Femur (tissue), 1 donor: ENCODE results near the gene ARHGAP22.

ENCODE experiments used
- DNase-seq: peaks from one replicate; pipeline ENCODE4 v3.0.0-alpha.2; 2017

Gene ARHGAP22

DNA sequence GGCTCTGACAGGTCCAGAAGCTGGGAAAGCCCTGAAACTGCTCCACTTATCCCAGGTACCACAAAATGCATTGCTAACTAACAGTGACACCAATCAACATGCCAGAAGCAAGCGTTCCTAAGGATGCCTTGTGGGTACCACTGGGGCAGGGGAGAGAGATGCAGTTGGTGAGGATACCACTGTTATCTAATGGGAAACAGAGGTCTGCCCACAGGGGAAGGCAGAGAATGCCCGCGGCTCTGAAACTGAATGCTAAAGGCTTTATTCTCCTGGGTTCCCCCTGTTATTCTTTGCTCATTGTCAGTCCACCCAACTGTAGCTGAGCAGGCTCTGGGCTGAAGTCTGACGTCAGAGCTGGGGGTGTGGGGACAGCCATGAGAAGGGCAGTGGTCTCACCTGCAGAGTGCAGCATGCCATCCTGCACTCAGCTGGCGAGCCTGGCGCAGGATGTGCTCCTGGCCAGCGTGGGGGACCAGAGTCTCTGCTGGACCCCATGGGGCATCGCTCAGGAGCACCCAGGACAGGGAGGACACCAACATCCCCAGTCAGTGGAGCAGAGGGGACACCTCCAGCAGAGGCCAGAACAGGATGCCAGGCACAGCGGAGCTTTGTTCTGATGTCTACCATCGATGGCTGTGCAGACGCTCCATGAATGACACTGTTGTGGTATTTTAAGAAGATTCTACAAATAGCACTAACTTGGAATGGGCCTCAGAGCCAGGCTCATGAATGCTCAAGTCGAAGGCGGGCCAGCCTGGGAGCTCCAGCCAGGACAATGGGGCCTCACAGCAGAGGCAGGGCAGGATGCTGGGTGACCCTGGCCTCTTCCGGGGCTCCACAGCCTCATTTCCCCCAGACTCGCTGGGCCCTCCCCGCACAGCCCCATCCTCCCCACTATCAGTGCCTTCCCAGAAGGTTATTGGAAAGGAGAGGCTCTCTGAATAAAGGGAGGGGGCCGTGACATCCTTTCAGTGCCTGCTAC lies 95.8 kb downstream of the ARHGAP22 start:
- DNase-seq, result no peak

DNA sequence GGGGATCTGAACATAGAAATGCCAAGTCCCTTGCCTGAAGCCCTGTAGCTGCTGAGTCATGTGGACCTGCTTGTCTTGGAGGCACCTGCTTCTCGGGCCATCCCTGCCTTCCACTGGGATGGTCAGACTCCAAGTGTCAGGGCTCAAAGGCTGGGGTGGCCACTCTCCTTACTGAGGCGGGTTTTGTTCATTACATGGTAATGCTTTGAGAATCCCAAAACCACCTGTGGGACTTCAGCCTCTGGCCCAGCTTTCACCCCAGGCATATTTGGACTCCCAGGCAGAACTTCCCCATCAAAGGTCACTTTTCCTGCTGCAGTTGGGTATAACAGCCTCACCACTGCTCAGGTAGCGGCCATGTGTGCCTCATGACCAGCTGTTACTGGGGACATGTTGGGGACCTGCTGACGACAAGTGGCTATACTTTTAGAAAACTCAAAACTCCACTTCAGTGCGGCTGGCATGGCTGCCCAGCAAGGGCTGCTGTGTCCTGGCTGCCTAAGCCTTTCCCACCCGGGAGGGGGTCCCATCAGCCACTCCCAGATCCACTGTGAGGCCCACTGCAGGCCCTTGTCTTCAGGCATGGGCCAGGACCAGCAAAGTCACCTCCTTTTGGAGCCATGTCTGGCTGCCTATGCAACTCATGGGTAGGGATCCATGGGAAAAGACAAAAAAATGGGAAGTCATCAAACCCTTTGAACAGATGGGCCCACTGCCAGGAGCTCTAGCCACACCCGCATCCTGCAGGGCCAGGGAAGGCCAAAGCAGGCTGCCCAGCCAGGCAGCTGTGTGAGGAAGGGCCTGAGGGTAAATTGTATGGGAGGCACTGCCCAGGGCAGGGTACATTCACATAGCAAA lies 96.7 kb downstream of the ARHGAP22 start:
- DNase-seq, result no peak

DNA sequence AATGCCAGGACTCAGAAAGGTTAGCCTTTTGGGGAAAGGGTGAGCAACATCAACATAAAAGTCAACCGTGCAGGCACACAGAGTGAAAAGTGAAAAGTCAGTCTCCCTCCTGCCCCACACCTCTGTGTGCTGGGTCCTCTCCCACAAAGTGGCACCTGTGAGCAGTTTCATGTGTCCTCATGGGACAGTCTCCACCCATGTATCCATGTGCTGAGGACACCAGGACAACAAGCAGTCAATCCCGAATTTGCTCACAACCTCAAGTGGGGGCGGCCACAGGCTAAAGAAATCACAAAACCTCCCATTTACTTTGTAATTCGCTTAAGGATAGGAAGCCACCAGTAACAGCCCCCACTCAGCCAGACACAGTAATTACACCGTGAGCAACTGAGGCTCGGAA lies 97.4 kb downstream of the ARHGAP22 start:
- DNase-seq, result no peak

DNA sequence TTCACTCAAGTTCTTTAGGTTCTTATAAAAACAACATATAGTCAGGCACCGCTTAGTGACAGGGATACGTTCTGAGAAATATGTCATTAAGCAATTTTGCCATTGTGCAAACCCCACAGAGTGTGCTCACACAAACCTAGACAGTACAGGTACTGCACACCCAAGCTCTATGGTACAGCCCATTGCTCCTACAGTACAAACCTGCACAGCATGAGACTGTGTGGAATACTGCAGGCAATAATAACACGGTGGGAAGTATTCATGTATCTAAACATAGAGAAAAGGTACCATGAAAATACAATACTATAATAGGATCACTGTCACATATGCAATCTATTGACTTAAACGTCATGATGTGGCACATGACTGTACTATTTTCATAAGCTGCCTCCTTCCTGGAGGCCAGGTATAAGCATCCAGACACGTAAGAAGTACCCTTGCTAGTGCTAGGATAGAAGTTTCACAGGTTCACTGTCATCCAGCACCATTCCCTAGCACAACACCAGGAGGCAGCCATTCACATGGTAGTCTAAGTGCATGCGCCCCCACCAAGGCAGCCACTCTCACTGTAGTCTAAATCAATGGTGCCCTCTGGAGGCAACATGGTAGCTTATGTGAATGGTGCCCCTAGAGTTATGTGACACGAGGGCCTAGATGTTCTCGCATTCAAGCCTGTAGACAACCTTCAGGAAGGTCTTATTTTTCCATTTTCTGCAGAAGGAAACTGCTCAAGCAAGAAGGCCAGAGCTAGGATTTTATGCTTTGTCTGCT lies 98.5 kb downstream of the ARHGAP22 start:
- no peak for DNase-seq

DNA sequence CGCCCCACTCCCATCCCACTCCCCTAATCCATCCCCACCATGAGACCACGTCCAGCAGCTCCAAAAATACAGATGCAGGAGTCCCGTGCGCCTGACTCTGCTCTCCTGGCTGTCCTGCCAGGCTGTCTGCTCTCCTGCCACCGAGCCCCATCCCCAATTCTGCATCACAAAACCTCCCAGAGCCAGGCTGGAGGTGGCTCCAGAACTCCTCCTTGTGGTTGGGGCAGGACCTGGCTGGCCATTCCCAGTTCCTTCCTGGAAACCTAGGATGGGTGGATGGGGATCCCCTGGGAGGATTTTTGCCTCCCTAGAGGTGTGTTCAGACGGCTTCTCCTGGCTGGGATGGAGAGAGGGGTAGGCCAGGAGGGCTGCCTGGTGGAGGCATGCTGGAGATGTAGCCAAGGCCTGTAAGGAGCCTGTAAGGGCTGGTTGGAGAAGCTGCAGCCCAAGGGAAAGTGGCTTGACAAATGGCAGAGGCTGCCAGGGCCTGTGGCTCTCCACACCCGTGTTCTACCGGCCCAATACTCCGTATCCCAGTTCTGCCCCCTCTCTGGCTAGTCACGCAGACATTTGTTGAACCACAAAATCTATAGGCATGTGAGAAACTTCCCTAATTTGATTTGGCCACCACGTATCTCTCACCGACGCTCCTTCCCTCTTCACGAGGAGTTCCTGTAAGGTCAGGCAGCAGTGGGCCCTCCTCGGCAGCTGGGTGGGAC lies 99.3 kb downstream of the ARHGAP22 start:
- no peak for DNase-seq

DNA sequence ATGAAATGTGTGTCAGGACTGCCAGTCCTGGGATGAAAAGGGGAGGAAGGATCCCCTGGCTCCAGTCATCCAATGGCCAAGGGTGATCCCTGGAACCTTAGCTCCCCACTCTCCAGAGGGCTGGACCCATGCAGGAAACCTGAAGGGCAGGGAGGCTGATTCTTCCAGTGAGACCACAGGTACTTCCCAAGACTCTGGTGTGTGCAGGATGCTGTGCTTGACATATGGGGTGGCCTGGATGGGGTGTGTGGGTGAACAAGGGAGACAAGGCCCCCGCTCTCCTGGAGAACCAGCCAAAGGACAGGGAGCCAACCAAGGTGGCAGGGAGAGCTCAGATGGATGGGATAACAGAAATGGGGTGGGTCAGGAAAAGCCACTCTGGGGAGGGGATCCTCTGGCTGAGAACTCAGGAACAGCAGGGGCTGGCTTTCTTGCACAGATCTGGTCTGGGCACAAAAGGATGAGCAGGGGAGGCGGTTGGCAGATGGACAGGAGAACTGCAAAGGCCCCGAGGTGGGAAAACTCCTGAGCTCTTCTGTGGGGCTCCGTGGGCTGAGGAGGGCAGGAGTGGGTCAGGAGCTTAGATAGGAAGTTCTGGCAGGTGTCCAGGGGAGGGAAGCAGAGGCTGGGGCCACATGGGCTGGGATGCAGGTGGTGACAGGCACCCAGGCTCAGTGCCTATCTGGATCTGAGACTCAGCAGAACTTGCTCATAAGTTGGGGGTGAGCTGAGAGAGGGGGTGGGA lies 100.6 kb downstream of the ARHGAP22 start:
- DNase-seq, result no peak

DNA sequence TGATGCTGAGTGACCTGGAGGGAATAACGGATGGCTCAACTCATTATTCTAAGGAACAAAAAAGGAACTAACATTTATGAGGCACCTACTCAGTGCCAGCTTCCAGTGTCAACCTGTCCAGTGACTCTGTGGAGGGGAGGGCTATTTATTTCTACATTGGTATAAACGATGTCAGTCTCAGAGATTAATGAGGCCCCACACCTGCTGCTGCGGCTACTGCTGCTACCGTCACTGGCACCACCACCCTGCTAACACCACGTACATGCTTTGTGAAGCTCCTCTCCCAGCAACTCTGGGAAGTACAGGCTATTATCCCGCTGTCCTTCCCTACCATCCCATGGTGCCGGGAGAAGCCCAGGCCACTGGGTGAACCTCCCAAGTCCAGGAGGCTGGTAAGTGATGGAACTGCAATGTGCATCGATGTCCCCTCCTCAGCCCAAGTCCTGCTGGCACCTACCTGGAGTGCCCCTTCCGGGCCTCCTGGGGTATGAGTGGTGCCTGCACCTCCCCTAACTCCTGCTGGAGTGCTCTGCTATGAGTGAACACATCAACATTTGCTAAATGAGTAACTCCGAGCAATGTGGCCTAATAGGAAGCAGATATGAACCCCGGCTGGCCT lies 101.5 kb downstream of the ARHGAP22 start:
- no peak for DNase-seq

DNA sequence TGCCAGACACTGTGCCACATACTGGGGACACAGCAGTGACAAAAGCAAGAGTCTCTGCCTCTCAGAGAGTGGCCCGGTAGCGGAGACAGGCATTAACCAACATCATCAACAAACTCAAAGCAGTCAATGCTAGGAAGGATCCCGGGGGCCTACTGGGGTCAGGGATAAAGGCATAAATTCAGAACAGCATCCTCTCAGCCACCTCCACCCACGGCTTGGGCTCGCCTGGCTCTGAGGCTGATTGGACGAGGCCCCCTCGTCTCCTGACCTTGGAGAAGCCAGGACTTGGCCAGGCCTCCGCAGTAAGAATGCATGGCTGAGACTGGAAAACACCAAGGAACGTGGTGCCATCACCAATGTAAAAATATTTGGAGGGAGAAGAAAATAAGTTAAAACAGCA lies 102.1 kb downstream of the ARHGAP22 start:
- no peak for DNase-seq

DNA sequence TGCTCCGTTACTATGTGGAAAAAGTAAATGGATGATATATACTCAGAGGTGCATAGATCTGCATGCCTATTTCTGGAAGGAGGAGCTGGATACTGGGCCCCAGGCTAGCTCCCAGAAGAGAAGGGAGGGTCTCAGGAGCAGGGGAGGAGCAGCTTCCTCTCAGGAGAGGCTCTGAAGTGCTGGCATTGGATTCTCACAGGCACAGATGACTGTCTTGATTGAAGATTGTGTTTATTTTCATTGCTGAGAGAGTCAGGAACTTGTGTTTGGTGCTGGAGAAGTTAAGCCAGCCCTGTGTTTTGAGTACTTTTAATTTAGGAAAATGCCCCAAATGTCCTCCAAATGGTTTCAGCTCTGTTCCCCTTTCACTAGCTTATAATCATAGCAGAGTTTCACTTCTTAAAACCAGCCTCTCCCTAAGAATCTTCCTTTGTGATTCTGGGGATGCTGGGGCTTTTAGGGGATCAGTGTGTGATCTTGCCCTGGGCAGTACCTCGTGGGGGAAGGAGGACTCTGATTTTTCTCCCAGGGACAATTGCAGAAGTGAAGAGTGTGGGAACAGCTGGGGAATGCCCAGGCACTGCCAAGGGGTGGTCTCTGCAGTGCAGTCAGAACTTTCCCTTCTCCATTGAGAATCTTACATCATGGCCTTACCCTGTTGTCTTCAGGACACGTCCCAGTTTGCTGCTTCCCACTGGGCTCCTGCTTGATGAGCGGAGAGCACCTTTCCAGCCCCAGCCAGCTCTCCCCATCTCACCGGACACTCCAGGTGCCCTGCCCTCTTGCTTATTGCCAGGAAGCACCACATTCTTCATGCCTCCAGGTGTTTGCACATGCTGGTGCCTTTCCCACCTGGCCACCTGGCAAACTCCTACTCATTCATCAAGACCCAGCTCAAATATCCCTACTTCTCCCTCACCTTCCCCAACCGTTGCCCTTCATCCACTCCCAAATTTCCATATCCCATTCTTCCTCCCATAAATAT lies 102.8 kb downstream of the ARHGAP22 start:
- DNase-seq, result no peak

DNA sequence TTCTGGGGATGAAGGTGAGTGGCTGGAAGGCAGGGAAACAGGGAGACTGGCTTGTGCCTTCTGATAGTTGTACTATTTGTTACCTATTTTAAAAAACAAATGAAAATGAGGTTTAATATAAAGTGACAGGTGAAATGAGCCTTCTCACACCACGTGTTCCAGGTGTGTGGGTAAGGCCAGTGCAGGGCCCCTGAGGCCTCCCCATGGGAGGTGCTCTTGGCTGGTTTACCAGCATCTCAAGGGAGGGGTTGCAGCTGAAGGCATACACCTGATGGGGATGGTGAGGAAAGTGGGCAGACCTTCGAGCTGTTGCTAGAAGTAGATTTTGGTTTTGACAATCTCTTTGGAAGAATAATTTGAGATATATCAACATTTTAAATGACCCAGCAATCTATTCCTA lies 103.6 kb downstream of the ARHGAP22 start:
- no peak for DNase-seq

DNA sequence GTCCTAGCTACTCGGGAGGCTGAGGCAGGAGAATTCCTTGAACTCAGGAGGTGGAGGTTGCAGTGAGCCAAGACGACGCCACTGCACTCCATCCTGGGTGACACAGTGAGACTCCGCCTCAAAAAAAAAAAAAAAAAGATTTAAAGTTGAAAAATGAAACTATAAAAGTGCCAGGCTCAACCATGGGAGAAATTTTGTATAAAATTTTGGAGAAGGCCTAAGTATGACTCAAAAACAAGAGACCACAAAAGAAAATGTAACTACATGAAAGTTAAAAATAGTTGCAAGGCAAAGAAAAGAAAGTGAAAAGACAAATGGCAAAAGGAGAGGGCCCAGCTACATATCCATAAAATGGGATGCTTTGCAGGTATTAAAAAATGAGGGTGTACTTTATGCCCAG lies 104.1 kb downstream of the ARHGAP22 start:
- DNase-seq, result no peak

DNA sequence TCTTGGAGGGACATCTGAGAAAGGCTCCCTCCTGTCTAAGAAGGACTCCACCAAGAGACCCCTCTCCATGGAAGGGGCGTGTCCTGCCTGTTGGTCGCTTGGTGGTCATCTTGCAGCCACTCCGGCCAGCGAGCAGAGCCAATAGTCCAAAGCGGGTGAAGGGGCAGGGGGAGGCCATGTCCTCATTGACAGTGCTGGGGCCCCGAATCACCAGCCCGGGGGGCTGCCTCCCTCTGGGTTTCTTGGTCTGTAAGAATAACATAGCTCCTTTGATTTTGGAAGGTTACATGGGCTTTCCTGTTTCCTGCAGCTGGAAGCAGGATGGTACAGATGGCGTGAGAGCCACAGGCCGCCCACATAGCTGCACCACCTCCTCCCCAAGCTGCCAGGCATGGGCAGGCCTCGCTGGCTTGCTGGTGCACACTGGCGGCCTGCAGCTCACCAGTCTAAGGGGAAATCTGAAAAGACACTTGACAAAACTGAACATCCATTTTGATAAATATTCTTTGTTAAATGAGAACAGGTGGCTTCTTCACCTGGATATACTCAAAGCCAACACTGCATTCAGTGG lies 105.8 kb downstream of the ARHGAP22 start:
- DNase-seq, result no peak

DNA sequence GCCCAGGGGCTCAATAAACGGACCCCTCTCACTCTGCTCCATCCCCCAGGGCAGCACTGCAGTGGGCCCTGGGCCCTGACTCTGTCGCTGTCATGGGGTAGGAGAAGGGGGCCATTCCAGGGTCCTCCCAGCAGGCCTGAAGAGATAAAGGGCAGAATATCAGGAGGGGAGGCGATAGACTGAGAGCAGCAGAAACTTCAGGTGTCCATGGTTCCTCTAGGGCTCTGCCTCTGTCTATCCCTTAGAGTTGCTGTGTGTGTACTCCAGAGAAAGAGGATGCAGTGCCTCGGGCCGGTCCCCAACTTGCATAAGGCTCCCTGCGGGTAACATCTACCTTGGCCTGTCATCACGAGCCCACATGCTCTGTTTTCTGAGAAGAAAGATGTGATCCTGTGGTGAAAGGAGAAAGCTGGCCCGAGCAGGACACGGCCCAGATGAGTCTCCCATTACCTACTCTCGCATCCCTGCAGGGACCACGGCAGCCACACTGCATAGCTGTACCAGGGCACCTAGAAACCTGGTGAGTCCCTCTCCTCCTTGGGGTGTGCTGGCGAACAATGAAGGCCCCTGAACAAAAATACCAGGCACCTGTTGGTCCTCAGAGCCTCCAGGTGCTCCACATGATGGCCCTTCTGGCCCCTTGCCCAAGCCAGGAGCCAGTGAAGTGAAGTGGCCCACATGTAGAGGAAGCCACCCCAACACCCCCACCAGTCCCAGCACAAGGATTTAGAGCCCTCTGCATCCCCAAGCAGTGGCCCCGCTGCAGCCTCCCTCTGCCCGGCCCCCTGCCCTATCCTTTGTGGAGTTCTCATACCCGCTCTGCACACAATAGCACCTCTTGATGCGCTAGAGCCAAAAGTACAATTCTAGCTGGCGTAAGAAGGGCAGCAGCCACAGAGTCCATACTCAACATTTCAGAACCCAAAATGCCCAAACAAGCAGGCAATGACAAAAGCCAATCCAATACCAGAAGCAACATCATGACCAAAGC lies 106.8 kb downstream of the ARHGAP22 start:
- DNase-seq, result no peak

DNA sequence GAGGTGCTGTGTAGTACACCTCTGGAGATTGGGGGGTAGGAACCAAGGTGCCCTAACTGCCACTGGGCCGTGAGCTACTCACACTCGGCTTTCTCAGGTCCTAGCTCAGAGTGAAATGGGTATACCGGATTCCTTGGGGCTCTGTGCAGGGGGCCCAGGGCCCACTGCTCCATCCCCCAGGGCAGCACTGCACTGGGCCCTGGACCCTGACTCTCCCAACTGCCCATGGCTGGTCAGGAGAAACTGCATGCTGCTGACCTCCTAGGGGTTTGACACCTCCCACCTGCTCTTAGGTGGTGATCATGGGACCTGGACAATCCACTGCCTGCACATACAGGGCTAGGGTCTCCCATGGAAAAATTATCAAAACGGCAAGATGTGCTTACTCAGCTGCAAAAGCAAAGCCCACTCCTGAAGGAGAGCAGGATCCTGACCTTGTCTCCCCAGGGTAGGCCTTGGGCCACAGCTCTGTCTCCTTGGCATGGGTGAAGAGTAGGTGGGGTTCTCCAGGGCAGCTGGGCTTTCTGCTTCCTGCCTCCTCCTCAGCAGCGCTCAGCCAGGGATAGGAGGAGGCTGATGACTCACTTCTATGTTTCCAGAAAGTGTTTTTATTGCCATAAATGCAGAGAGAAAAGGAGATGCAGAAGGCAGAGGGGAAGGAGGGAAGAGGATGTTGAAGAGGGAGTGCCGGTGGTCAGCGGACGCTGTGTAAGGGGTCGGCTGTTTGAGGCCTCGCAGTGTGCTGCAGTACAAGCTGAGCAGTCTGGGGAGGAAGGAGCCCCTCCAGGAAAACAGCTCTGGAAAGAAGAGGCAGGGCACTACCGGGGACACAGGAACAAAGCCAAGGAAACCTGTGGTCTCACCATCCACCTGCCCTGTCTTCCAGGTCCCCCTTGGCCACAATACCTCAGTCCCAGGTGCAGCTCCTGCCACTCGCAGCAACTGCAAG lies 107.8 kb downstream of the ARHGAP22 start:
- peak; percentile 57 for DNase-seq

DNA sequence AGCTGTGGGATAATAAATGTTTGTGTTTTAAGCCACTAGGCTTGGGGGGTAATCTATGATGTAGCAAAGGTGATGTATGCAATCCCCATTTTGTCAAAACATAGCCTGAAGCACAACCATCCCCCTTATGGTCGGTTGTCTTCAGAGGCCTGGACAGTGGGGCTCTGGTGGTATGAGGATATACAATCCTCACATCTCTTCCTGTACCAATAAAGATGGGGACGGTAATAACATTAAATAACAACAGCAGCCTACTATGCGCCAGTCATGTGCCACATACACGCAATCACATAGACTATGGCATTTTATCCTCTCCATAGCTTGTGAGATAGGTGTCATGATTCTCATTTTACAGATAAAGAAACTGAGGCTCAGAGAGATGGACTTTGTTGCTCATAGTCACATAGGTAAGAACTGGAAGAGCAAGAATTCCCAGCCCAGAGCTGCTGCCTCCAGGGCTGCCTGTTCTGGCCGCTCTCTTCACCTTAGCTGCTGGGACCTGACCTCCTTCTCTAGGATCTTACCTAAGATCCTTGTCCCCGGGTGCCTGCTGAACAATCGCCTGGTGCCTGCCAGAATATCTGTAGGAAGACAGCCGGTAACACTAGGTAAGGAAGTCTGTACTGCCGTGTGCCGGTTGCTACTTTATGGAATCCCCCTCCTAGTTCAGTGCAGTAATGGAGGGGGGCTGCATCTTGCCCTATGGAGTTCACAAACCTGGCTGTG lies 108.6 kb downstream of the ARHGAP22 start:
- no peak for DNase-seq
